AG10803 (cell line): ENCODE results near the gene DNAJC4.

ENCODE experiments used
- DNase-seq: peaks from one replicate; pipeline ENCODE4 v3.0.0; 2010; ENCODE audit warnings: low read depth
- H3K4me3 ChIP-seq: 2 replicates; pipeline ENCODE4 v1.5.1; 2011; ENCODE audit warnings: mild to moderate bottlenecking, low read length, control low read depth
- CTCF ChIP-seq: conservative IDR thresholded peaks from 2 replicates; pipeline ENCODE4 v1.5.1; 2011; ENCODE audit warnings: mild to moderate bottlenecking, low read length, control low read depth, inconsistent platforms

DNAJC4 gene

GRCh38 chr11:64231546-64231945, 1.2 kb downstream of the DNAJC4 start:
- TF ChIP-seq CTCF, result no peak
- no peak overlapping the region for H3K4me3 ChIP-seq

GRCh38 chr11:64232182-64232966, 2.0 kb downstream of the DNAJC4 start:
- no peak for DNase-seq
- no peak for TF ChIP-seq CTCF
- no peak overlapping the region for H3K4me3 ChIP-seq

More at GRCh38 chr11:64231546-64231945, 1.2 kb downstream of the DNAJC4 start:
- no peak for DNase-seq

- no peak for TF ChIP-seq CTCF
- H3K4me3 ChIP-seq, result no peak overlapping the region
- DNase-seq, result no peak
Observed at GRCh38 chr11:64232967-64233315, 2.6 kb downstream of the DNAJC4 start.

GRCh38 chr11:64233913-64234586, 3.7 kb downstream of the DNAJC4 start, which contains the start of gene VEGFB:
Gene VEGFB, plus strand, starts transcription at chr11:64234584. Its CDS starts 250 bp downstream, at chr11:64234834.
- H3K4me3 ChIP-seq, result peak within 1 kb of the TSS; percentile 65
- no peak for TF ChIP-seq CTCF
- DNase-seq, result no peak

- DNase-seq, result no peak
- peak overlapping the region; percentile 65 for H3K4me3 ChIP-seq
- TF ChIP-seq CTCF, result no peak
Observed at GRCh38 chr11:64234647-64235379, 4.5 kb downstream of the DNAJC4 start.

GRCh38 chr11:64235437-64236161, 5.3 kb downstream of the DNAJC4 start:
- H3K4me3 ChIP-seq, result peak overlapping the region; percentile 65
- no peak for TF ChIP-seq CTCF
- DNase-seq, result no peak
